Endothelial cell (in vitro differentiated cells): ENCODE data around the gene CDC42SE2. TPM values are rescaled to one million over a fixed set of nuclear protein-coding genes. Genes with fewer than 3 reads are reported as not detected.

Experiments used
- DNase-seq: peaks from one replicate; pipeline ENCODE4 v3.0.0; 2021; ENCODE audit warnings: low spot score
- H3K27ac Mint-ChIP-seq: one replicate; pipeline ENCODE4 v1.8.0; 2021; ENCODE audit warnings: mixed read lengths, inconsistent platforms; ENCODE audit not compliant: unreplicated experiment
- H3K27me3 Mint-ChIP-seq: one replicate; pipeline ENCODE4 v1.8.0; 2021; ENCODE audit warnings: mild to moderate bottlenecking, moderate library complexity, mixed read lengths, inconsistent platforms; ENCODE audit not compliant: unreplicated experiment
- H3K36me3 Mint-ChIP-seq: one replicate; pipeline ENCODE4 v1.8.0; 2021; ENCODE audit warnings: mild to moderate bottlenecking, low read depth, mixed read lengths, inconsistent platforms; ENCODE audit not compliant: unreplicated experiment
- H3K4me1 Mint-ChIP-seq: one replicate; pipeline ENCODE4 v1.8.0; 2021; ENCODE audit warnings: mild to moderate bottlenecking, mixed read lengths, inconsistent platforms; ENCODE audit not compliant: unreplicated experiment
- H3K4me3 Mint-ChIP-seq: one replicate; pipeline ENCODE4 v1.8.0; 2021; ENCODE audit warnings: mild to moderate bottlenecking, mixed read lengths, inconsistent platforms; ENCODE audit not compliant: unreplicated experiment
- H3K9me3 Mint-ChIP-seq: one replicate; pipeline ENCODE4 v1.8.0; 2021; ENCODE audit warnings: mixed read lengths, inconsistent platforms; ENCODE audit not compliant: unreplicated experiment
- CTCF ChIP-seq: fragments of 200-600 bp; sonication (generic); IDR thresholded peaks from one replicate; pipeline ENCODE4 v1.5.0; 2021; ENCODE audit warnings: antibody characterized with exemption; ENCODE audit not compliant: unreplicated experiment
- total RNA-seq: library from RNA; stranded (reverse); fragmentation: NEBNext Ultra II Directional; extraction: Animal tissue kit (Norgen Biotek cat#: 25700); gene quantifications from one replicate; pipeline ENCODE4 v1.2.1, GENCODE V29; 2021; ENCODE audit not compliant: unreplicated experiment

CDC42SE2 gene
- total RNA-seq, 1 donor from 2014 or later: 22.2 TPM

GRCh38 chr5:131369558-131369957 is 105.7 kb downstream of the CDC42SE2 start:
- no peak for DNase-seq
- TF ChIP-seq CTCF: no peak
- Mint-ChIP-seq H3K9me3 (no peaks in the 10 kb centered on the region), H3K27me3 (no peaks in the 10 kb centered on the region), H3K4me3 (no peak overlapping the region), H3K4me1 (peaks cover 3% of the 10 kb centered on the region), H3K27ac (no peak overlapping the region), H3K36me3 (no peaks in the 10 kb centered on the region)

- Mint-ChIP-seq H3K9me3 (no peaks in the 10 kb centered on the region), H3K4me3 (no peak overlapping the region), H3K4me1 (no peaks in the 10 kb centered on the region), H3K36me3 (no peaks in the 10 kb centered on the region), H3K27me3 (no peaks in the 10 kb centered on the region), H3K27ac (no peak overlapping the region)
- TF ChIP-seq CTCF: no peak
- DNase-seq: no peak
These were observed 108.0 kb downstream of the CDC42SE2 start for GRCh38 chr5:131371835-131372234.

- Mint-ChIP-seq H3K9me3 (no peaks in the 10 kb centered on the region), H3K36me3 (no peaks in the 10 kb centered on the region), H3K27me3 (no peaks in the 10 kb centered on the region), H3K4me1 (peaks cover 5% of the 10 kb centered on the region), H3K27ac (no peak overlapping the region), H3K4me3 (no peak overlapping the region)
- no peak for TF ChIP-seq CTCF
- DNase-seq: no peak
These were observed 109.4 kb downstream of the CDC42SE2 start for GRCh38 chr5:131373265-131373664.

- Mint-ChIP-seq H3K27me3 (peaks cover 2% of the 10 kb centered on the region), H3K36me3 (no peaks in the 10 kb centered on the region), H3K4me1 (peaks cover 17% of the 10 kb centered on the region), H3K4me3 (no peak overlapping the region), H3K27ac (no peak overlapping the region), H3K9me3 (no peaks in the 10 kb centered on the region)
- TF ChIP-seq CTCF: no peak
- no peak for DNase-seq
These were observed 111.5 kb downstream of the CDC42SE2 start for GRCh38 chr5:131375351-131375750.

GRCh38 chr5:131377346-131377745 is 113.5 kb downstream of the CDC42SE2 start:
- TF ChIP-seq CTCF: no peak
- Mint-ChIP-seq H3K9me3 (no peaks in the 10 kb centered on the region), H3K4me3 (no peak overlapping the region), H3K27ac (no peak overlapping the region), H3K4me1 (peaks cover 33% of the 10 kb centered on the region), H3K36me3 (peaks cover 5% of the 10 kb centered on the region), H3K27me3 (peaks cover 4% of the 10 kb centered on the region)
- DNase-seq: no peak
